Keratinocyte (primary cell): ENCODE data around the gene MED27.
"Not testable (repeated sequence)": the region's sequence is repeated elsewhere in the genome, so short reads cannot be mapped to it uniquely, and the experiment has no call there.

Experiments
- CTCF ChIP-seq, 3 experiments: IDR thresholded peaks in 1 of 3; conservative IDR thresholded peaks in 1 of 3; optimal IDR thresholded peaks in 1 of 3; 2 replicates in 2 of 3; 3 replicates in 1 of 3; pipeline versions ENCODE3 to v1.5.1; 2011; ENCODE audit warnings: low read length in 3 of 3, mild to moderate bottlenecking in 3 of 3, moderate library complexity in 2 of 3, control low read depth in 1 of 3, inconsistent platforms in 1 of 3; ENCODE audit not compliant: insufficient read depth in 2 of 3; ENCODE audit errors: extremely low read depth in 1 of 3
- EZH2 ChIP-seq: IDR thresholded peaks from one replicate; pipeline ENCODE4 v1.6.1; 2012; ENCODE audit warnings: inconsistent platforms, mild to moderate bottlenecking, low read length, moderate library complexity

DNA sequence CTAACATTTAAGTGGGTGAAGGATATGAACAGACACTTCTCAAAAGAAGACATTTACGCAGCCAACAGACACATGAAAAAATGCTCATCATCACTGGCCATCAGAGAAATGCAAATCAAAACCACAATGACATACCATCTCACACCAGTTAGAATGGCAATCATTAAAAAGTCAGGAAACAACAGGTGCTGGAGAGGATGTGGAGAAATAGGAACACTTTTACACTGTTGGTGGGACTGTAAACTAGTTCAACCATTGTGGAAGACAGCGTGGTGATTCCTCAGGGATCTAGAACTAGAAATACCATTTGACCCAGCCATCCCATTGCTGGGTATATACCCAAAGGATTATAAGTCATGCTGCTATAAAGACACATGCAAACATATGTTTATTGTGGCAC lies 69.5 kb downstream of the MED27 start:
- TF ChIP-seq CTCF (optimal IDR thresholded peaks at IDR 0.05 in 1 of 3, IDR thresholded peaks at IDR 0.05 in 1 of 3, conservative IDR thresholded peaks at IDR 0.05 in 1 of 3; ENCODE audit: extremely low read depth in 1 of 3, insufficient read depth in 2 of 3, low read length in 3 of 3); EZH2: not testable (repeated sequence)
